Caki2 (cell line): Measurements from ENCODE around the gene WDFY4. TPM values are rescaled to one million over a fixed set of nuclear protein-coding genes. Genes with fewer than 3 reads are reported as not detected.

Experiments used
- DNase-seq: peaks from one replicate; pipeline ENCODE4 v3.0.0-alpha.2; 2015; ENCODE audit warnings: low read depth
- in situ Hi-C: cut with HindIII; loops from 2 replicates; pipeline ENCODE4 v1.10.0; 2016; ENCODE audit warnings: low sequenced_read_pairs, low pct_unique_long_range_greater_than_20kb, mixed read lengths
- total RNA-seq: library from RNA; depleted of rRNA; stranded (reverse); fragments of >200 nt; shearing (Covaris generic); gene quantifications from 2 replicates; pipeline ENCODE4 v1.2.3, GENCODE V29; 2014; ENCODE audit warnings: low replicate concordance

WDFY4 gene
- total RNA-seq, 1 experiment from 2014 or later, result not detected

DNA sequence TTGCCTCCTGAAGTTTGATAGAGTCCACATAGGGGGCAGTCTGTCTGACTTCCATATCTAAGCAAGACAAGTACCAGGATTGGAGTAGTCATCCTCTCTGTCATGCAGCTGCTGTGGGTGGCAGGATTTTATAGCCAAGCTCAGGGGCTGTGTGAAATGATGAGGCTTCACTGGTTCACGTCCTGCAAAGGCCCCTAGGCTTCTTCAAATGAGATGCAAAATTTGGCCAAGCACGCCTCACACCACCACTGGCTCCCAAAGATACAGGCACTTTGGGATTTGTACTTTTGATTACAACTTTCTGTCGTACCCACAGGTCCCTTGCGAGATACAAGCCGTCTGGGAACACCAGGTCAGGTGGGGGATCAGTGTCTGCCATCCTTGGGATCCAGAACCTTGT lies 67.1 kb downstream of the WDFY4 start:
- no peak for DNase-seq
- in situ Hi-C loops, result no loop called here

DNA sequence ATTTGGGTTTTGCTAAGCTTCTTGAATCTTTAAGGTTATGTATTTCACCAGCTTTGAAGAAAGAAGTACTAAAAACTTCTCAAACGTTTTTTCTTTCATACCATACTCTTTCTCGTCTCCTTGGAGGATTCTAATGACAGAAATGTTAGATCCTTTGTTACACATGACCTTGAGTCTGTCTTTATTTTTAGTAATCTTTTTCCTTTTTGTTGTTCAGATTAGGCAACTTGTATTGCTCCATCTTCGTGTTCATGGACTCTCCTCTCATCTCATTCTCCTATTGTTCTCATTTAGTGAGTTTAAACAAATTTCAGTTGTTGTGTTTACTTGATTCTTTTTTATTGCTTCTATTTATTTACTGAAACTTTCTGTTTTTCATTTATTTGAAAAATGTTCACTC lies 73.7 kb downstream of the WDFY4 start:
- in situ Hi-C loops, result no loop called here
- no peak for DNase-seq

DNA sequence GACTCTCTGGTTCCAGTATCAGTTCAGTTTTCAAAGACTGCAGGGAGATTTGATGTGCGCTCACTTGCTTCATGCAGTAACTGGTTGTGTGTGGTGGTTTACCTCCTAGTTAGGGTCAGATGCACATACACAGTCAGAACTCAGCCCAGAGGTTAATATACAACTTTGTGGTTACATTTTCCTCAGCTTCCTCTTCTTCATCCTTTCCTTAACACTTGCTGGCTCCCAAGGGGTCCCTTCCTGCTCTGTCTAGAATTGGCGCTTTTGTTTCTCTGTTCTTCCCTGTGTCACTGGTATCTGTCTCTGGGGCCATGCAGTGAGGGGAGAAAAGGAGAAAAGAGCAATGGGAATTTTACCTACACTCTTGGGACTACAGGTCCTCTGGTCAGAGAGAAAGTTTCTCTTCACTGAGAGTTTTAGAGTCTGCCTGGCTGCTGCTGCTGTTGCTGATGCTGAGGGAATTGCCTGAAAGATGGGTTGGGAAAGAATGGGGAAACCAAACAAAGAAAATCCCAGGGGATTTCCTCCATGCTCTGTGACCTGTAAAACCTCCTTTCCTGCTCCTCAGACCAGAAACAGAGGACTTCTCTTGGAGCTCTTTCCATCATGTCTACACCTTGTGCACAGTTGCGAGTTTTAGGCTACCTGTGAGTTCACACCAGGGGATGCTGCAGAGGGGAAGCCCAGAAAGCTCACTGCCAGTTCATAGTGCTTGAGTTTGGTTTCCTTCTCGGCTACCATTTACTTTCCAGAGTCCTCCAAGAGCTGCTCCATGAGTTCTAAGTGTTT lies 74.6 kb downstream of the WDFY4 start:
- no peak for DNase-seq
- in situ Hi-C loops, result no loop called here

DNA sequence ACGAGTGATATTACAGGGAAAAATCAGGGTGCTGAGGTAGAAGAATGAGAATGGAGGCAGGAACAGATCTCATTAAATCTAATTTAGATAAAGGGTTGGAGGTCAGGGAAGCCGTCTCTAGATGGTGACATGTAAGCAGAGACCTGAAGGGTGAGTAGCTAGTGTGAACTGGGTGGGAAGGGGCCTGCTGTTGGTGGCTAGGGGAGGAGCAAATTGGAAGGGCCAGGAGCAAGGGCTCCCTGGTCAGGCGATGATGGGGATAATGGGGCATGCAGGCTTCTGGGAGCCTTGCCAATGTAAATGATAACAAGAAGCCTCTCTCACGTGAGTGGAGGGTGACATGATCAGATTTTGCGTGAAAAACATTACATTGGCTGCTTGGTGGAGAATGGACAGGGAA lies 76.3 kb downstream of the WDFY4 start:
- DNase-seq, result no peak
- in situ Hi-C loops, result no loop called here

DNA sequence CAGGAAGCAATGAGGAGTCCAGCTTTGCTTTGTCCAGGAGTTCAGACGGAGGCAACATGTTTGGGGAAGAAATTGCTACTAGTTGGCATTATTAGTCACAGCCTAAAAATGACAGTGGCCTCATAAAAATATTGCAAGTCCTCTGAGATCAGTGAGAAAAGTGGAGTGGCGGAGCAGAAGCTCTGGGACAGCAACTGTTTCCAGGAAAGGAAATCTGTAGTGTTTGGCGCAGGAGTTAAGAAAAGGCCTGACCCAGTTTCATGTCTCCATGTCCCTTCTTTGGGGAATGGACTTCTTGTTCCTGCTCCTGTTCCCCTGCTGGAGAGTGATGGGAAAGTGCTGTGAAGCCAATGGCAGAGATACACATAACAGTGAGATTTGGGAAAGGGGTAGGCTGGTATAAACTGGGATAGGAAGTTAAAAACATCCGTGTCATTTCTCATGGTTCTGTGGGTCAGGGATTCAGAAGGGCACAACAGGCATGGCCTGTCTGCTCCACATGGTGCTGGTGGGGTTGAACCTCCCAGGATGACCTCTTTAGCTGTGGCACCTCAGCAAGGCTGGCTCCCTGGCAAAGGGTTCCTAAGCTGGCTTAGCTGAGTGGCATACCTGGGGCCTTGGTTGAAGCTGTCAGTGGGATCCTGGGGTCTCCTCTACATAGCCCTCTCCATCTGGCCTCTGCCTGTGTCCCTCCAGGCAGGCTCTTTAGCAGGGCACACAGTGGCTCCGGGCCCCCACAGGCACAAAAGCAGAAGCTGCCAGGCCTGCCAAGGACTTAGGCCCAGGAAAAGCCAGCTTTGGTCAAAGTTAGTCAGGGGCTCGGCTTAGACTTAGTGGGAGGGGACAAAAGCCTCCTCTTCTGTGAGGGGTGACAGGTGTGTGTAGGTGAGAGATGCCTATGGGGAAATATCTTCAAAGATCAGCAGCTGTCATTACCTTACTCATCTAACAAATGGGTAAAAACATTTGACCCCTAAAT lies 77.7 kb downstream of the WDFY4 start:
- in situ Hi-C loops, result no loop called here
- DNase-seq, result no peak

DNA sequence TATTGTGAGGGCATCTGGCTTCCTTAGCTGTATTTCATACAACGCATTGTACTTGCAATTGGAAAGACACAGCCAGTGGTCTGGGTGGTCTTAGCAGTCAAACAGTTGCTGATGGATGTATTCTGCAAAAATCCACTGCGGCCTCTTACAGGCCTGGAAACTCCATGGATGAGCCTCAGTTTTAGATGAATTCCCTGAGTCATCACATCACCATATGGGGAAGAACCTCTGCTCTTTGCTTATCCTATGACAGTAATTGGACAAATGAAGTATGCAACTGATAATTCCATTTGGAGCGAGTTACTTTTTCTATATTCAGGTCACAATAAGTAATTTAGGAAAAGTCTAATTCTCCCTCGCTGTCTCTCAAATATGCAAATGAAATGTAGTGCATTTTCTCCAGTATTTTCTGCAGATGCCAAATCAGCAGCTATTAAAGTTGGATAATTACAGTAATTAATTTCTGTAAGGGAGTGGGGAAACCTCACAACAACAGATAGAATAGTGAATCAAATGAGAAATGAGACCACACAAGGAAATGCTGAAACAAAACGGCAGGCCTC lies 78.8 kb downstream of the WDFY4 start:
- in situ Hi-C loops, result no loop called here
- DNase-seq, result no peak

DNA sequence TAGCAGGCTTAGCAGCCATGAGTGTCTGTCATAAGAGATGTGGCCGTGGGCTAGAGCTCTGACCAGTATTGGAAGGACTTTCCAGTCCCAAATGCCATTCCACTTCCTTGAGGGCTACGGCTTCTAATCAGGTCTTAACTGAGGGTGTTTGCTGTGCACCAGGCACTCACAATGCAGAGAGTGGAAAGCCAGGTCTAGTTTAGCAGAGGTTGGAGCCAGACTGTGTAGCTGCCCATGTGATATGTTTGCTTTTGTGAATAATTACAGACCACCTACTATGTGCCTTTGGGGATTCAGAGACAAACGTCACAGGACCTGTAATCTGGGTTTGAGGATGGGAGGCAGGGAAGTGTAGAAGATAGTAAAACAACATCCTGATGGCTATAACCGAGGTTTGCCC lies 79.8 kb downstream of the WDFY4 start:
- DNase-seq, result no peak

DNA sequence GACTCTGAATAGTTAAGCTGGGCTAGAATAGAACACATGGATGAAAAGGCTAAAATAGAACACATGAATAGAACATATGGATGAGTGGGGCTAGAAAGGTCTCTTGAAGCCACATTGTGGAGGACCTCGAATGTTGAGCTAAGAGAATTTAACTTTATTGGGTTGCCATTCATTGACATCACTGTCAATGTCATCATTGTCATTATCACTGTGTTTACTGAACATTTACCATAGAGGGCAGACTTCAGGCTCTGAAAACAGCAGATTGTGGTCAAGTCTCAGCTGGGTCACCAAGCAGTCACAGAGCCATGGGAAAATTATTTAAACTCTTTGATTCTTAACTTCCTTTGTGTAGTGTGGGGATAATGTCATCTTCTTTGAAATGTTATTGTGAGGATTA lies 80.4 kb downstream of the WDFY4 start:
- no peak for DNase-seq
- in situ Hi-C loops, result no loop called here

More for the DNA sequence above, 79.8 kb downstream of the WDFY4 start:
- in situ Hi-C loops, result no loop called here

DNA sequence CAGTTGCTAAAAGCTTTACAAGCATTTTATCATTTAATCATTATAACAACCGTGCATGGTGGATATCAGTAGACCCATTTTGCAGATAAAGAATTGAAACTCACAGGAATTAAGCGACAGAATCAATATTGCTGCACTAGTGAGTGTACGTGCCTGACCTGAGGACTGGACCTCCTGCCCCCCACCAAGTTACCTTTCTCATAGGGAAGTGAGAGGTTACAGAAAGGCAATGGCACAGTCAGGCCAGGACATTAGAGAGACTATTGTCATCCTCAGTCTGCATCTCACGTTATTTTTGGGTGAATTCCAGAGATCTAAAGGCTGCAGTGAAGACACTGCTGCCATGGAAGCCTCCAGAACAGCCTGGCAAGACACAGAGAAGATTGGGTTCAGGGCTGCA lies 80.9 kb downstream of the WDFY4 start:
- DNase-seq, result no peak
- in situ Hi-C loops, result no loop called here

DNA sequence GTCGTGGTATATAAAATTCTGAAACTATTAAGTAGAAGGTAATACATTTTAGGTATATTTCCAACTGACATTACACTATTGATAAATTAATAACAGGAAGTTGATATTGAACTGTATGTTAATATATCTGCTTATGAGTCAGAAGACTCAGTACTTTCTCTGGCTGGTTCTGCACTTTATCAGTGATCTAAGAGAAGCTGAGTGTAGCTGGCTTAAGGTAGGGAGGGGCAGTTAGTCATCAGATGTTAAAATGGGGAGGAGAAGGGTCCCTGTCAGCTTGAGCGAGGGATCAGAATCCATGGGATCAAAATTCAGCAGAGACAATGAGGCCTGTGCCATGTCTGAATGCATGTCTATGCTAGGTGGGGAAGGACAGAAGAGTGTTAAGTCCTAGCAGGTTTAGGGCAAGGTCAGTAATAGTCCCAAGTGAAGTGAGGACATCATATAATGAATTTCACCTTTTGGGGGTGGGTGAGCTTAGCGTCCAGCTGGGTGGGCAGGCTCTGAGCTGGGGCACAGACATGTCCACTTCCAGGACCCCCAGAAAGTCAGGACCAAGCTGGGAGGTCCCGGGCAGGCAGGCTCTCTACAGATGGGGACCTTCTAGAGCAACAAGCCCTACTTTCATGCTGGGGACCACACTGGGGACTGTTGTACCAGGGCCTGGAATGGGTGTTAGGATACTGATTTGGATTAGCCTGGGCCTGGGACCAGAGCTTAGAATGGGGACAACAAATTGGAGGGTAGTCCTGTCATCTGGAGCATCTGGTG lies 82.9 kb downstream of the WDFY4 start:
- no peak for DNase-seq
- in situ Hi-C loops, result no loop called here

DNA sequence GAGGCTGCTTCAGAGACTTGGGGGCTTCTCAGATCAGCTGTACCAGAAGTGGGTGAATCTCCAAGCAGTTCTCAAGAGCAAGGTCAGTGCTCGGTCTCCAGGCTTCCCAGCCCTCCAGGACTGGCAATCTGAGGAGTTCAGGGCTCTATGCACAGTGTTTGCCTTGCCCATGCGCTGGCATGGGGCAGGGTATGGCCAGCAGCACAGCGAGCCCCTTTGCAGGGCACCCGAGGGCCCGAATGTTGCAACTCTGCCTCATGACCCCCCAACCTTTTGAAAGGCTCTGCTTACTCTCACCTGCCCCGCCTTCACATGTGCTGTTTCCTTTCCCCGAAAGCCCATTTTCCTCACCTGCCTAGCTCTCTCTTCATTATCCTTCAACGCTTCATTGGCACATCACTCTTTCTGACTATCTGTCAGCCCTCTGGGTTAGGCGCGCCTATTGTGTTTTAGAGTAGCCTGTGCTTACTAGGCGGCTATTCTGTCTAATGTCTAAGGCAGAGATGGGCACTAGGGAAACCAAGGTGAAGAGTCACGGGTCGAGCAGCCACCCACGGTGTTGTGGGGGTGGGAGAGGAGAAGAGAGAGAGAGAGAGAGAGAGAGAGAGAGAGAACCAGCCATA lies 83.6 kb downstream of the WDFY4 start:
- in situ Hi-C loops, result no loop called here
- no peak for DNase-seq

DNA sequence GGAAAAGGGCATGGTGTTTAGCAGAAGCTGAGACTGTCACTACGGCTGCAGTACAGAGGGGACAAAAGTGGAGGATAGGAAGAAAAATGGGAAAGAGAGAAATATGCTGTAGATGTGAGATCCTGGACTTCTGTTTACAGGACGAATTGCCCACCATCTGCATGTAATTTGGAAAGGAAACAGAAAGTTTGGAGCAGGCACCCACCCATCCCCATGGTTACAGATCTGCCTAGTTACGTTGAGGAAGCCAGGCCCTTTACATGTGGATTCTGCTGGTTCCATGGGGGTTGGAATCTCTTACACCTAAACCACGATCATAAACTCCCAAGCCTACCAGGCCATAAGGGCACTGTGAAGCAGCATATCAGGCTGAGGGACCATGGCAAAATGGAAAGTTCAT lies 84.3 kb downstream of the WDFY4 start:
- in situ Hi-C loops, result no loop called here
- no peak for DNase-seq

DNA sequence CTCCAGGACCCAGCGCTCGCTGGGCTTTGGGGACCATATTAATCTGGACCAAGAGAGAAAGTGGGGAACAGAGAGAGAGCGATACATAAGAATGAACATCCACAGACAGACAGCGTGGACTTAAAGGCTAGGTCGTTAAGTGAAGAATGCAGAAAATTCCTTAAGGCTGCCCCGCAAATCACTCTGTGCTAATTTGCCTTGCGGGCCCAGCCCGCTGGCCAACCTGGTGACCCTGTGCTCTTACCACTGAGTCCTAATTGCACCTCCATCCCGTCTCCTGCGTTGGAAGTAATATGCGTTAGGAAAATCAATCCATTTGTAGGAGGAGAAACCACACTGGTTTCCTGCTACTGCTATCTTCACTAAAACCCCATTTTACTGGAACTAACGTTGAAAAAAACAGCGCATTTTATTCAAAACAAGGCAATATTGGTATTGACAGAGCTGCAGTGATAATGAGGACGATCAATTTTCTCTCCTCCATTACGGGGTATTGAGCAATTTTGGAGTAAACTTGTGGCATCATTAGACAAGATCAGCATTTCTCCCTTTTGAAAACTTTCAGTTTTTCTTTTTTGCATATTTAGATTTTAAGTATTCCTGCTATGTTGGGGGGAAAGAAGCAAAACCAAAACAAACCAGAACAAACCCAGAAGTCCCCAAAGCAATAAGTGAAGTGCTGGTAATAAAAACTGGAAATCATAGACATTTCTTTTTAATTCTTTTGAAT lies 85.2 kb downstream of the WDFY4 start:
- DNase-seq, result no peak
- in situ Hi-C loops, result no loop called here

DNA sequence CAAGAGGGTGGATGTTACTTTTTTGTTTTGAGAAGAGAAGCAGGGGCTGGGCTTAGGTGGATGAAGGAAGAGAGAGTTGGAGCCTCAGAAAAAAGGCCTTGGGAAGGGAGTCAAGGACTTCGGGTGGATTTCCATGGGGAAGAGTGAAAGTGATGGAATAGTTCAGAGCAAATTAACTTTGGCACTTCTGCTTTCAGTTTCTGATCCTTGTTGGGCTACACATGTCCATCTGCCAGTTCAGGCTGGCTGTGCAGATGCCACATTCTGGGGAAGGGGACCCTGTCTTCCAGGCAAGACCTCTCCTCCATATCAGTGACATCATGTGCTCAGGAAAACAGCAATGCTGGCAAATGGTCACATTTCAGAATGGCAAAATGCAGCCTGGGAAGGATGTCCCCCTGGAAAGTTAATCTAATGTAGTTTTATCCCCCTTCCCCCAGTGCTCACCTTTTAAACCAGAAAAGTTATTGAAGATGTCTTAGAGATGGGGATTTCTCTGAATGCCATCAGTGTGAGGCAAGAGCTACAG lies 86.0 kb downstream of the WDFY4 start:
- in situ Hi-C loops, result no loop called here
- DNase-seq, result no peak

DNA sequence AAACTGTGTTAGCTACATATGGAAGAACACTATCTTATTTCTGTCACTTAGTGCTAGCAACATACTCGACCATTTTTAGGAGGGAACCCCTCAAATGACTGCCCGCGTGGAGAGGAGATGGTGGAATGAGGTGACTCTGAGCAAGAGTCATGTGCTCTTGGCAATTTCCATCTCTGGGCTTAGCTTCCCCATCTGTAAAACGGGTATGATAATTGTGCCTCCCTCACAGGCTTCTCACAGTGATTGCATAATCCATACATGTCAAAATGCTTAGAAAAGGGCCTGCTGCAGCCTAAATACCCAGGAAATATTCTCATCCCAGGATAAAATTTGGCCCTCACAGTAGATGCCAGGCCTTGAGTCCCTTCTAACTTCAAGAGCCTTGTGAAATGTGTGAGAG lies 86.6 kb downstream of the WDFY4 start:
- DNase-seq, result no peak
- in situ Hi-C loops, result no loop called here

DNA sequence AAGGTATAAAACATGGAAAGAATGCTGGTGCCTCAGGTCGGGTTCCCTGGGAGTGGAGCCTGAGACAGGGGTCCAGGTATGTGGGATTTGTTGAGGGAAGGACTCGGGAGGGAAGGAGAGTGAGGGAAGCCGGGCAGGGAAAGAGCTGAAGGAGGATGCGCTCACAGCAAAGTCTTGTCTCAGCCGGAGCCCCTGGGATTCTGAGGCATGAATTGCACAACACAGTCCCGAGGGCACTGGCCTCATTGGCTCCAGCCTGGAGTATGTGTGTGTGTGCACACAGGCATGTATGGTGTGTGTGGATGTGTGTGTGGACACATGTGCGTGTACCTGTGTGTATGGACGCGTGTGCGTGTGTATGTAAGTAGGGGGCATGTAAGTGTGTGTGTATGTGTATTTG lies 87.4 kb downstream of the WDFY4 start:
- DNase-seq, result no peak
- in situ Hi-C loops, result no loop called here

DNA sequence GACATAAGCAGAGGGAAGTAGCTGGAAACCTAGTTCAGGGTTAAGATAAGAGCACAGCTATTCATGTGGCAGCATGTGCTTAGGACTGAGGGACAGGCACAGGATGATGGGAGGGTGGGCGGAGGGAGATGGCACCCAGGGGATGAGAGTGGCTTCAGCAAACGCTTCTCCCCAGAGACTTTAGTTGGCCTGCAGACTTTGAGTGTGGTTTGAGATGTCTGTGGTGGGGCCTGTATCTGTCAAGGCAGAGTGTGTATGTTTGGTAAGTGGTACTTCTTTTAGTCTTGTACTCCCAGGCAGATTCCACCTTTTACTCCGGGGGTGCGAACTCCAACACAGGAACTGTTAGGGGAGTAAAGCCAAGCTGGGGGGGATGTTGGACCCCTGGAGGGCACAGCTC lies 88.9 kb downstream of the WDFY4 start:
- DNase-seq, result no peak
- in situ Hi-C loops, result no loop called here
